Ascending aorta (tissue), 2 donors: ENCODE data around the gene PRXL2A. TPM values are rescaled to one million over a fixed set of nuclear protein-coding genes. Genes with fewer than 3 reads are reported as not detected.

Experiments
- DNase-seq, 2 donors: peaks; one replicate each; pipeline ENCODE4 v3.0.0-alpha.2; 2019; ENCODE audit warnings: low spot score in 2 of 2
- H3K27ac ChIP-seq, 2 donors: fragments of 200-600 bp; sonication (generic); one replicate each; pipeline ENCODE4 v1.5.1; 2016 to 2017; ENCODE audit warnings: mild to moderate bottlenecking in 1 of 2
- H3K27me3 ChIP-seq: fragments of 200-600 bp; sonication (generic); one replicate; pipeline ENCODE4 v1.5.1; 2017
- H3K36me3 ChIP-seq, 2 donors: fragments of 200-600 bp; sonication (generic); one replicate each; pipeline ENCODE4 v1.5.1; 2016
- H3K4me1 ChIP-seq, 2 donors: fragments of 200-600 bp; sonication (generic); one replicate each; pipeline ENCODE4 v1.5.1; 2016 to 2017; ENCODE audit warnings: mild to moderate bottlenecking in 1 of 2
- H3K4me3 ChIP-seq, 2 donors: fragments of 200-600 bp; sonication (generic); one replicate each; pipeline ENCODE4 v1.5.1; 2016 to 2017; ENCODE audit warnings: mild to moderate bottlenecking in 1 of 2
- H3K9me3 ChIP-seq, 2 donors: fragments of 200-600 bp; sonication (generic); one replicate each; pipeline ENCODE4 v1.5.1; 2016
- CTCF ChIP-seq, 3 experiments: fragments of 200-600 bp in 2 of 3; fragments of 450-650 bp in 1 of 3; sonication (generic) in 2 of 3; IDR thresholded peaks; one replicate each; pipeline ENCODE4 v1.5.1; 2016 to 2019; ENCODE audit warnings: antibody characterized with exemption in 3 of 3, mild to moderate bottlenecking in 1 of 3, moderate library complexity in 1 of 3
- intact Hi-C: fragments of 100-400 bp; cut with DNase I; formaldehyde crosslinking; loops from one replicate; pipeline ENCODE4 v1.15.1; 2023
- total RNA-seq: library from RNA; depleted of rRNA; stranded (reverse); fragments of >200 nt; gene quantifications from one replicate; pipeline ENCODE4 v1.1.0, GENCODE V29; 2016

Gene PRXL2A
- total RNA-seq, 1 donor from 2014 or later, result 22.7 TPM

GRCh38 chr10:80411267-80411668, 2.9 kb downstream of the PRXL2A start:
- H3K27me3 ChIP-seq, result no peaks in the 10 kb centered on the region
- intact Hi-C loops, result no loop called here
- H3K4me1 ChIP-seq, result peaks cover 0 to 7% of the 10 kb centered on the region in 2 donors
- DNase-seq, result no peak
- TF ChIP-seq CTCF (IDR thresholded peaks at IDR 0.05), result no peak
- no peak overlapping the region for H3K4me3 ChIP-seq
- H3K27ac ChIP-seq, result peak overlapping the region in 1 of 2 donors; percentile 1
- no peaks in the 10 kb centered on the region for H3K36me3 ChIP-seq
- H3K9me3 ChIP-seq, result no peaks in the 10 kb centered on the region

GRCh38 chr10:80411681-80412220, 3.4 kb downstream of the PRXL2A start:
- H3K4me1 ChIP-seq, result peaks cover 0 to 9% of the 10 kb centered on the region in 2 donors
- H3K9me3 ChIP-seq, result no peaks in the 10 kb centered on the region
- no peak overlapping the region for H3K4me3 ChIP-seq
- H3K36me3 ChIP-seq, result no peaks in the 10 kb centered on the region
- DNase-seq, result no peak
- no peak for TF ChIP-seq CTCF (IDR thresholded peaks at IDR 0.05)
- intact Hi-C loops, result no loop called here
- no peaks in the 10 kb centered on the region for H3K27me3 ChIP-seq
- H3K27ac ChIP-seq, result peak overlapping the region in 1 of 2 donors; percentile 1

GRCh38 chr10:80412486-80412885, 4.1 kb downstream of the PRXL2A start:
- Histone ChIP-seq H3K9me3 (no peaks in the 10 kb centered on the region), H3K36me3 (no peaks in the 10 kb centered on the region), H3K4me3 (no peak overlapping the region), H3K27me3 (no peaks in the 10 kb centered on the region), H3K27ac (peak overlapping the region in 1 of 2 donors; percentile 44), H3K4me1 (peaks cover 0 to 10% of the 10 kb centered on the region in 2 donors)
- intact Hi-C loops, result no loop called here
- no peak for DNase-seq
- TF ChIP-seq CTCF (IDR thresholded peaks at IDR 0.05), result no peak

- no peak for DNase-seq
- Histone ChIP-seq H3K36me3 (no peaks in the 10 kb centered on the region), H3K27me3 (no peaks in the 10 kb centered on the region), H3K9me3 (no peaks in the 10 kb centered on the region), H3K4me3 (no peak overlapping the region), H3K4me1 (peaks cover 0 to 8% of the 10 kb centered on the region in 2 donors), H3K27ac (peak overlapping the region in 1 of 2 donors; percentile 44)
- no peak for TF ChIP-seq CTCF (IDR thresholded peaks at IDR 0.05)
- intact Hi-C loops, result no loop called here
Measured at GRCh38 chr10:80413271-80413996, 5.1 kb downstream of the PRXL2A start.

- intact Hi-C loops, result no loop called here
Measured at GRCh38 chr10:80414142-80414895, 6.0 kb downstream of the PRXL2A start.

More at GRCh38 chr10:80414142-80414895, 6.0 kb downstream of the PRXL2A start:
- H3K4me3 ChIP-seq, result no peak overlapping the region
- DNase-seq, result no peak
- no peaks in the 10 kb centered on the region for H3K27me3 ChIP-seq
- H3K36me3 ChIP-seq, result no peaks in the 10 kb centered on the region
- no peak overlapping the region for H3K27ac ChIP-seq
- TF ChIP-seq CTCF (IDR thresholded peaks at IDR 0.05), result no peak
- no peaks in the 10 kb centered on the region for H3K9me3 ChIP-seq
- H3K4me1 ChIP-seq, result peaks cover 0 to 8% of the 10 kb centered on the region in 2 donors
